ENCODE results near the gene ARSD. TPM values are rescaled to one million over a fixed set of nuclear protein-coding genes. Genes with fewer than 3 reads are reported as not detected.

ARSD gene
- total RNA-seq, 1 experiment from 2014 or later, result 5.1 TPM

- no peak for DNase-seq (ENCODE audit: low read depth)
Measured at GRCh38 chrX:2862404-2862803, 66.7 kb downstream of the ARSD start.

- DNase-seq (ENCODE audit: low read depth), result no peak
Measured at GRCh38 chrX:2859197-2859797, 69.8 kb downstream of the ARSD start.

DNA sequence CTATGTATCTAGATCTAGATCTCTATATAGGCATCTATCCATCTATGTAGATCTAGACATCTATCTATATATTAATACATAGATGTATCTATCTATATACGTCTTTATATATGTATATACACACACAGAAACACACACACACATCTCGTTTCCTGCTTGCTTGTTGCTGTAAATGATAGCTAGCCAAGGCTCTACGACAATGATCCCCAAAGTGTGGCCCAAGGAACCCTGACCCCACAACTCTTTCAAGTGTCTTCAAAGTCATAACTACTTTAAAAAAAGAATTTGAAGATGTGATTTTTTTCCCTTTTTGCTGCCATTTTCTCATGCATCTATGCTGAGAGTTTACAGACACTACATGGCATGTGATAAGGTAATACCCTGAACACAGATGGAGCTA lies 71.6 kb downstream of the ARSD start:
- DNase-seq (ENCODE audit: low read depth), result no peak

DNA sequence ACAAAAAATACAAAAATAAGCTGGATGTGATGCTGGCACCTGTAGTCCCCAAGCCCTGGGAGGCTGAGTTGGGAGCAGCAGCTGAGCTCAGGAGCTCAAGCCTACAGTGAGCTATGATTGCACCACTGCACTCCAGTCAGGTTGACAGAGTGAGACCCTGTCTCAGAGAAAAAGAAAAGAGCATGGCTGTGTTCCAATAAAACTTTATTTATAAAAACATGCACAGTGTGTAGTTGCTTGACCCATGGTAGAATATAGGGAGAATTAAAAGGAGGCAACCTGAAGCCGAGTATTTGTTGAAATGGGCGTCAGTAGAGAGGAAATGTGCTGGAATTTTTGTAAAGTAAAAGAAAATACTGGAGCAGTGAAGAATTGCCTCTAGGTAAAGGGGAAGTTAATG lies 73.4 kb downstream of the ARSD start:
- no peak for DNase-seq (ENCODE audit: low read depth)

DNA sequence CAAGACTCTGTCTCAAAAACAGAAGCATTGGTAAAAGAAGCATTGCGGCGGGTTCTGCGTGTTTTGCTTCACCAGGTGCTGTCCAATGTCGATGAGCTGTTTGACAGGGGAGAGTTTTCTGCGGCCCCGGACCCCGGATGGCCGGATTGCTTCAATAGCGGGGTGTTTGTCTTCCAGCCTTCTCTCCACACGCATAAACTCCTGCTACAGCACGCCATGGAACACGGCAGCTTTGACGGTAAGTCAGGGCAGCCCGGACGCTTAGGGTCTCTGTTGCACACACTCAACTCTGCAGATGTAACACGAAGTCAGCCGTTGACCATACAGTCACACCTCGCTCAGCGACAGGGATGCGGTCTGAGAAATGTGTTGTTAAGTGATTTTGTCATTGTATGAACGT lies 74.2 kb downstream of the ARSD start:
- no peak for DNase-seq (ENCODE audit: low read depth)

Other genes with a start within 250 kb of the ARSD start
- 223 and 276 TPM in 2 replicates for gene CD99, start 238.0 kb downstream of the ARSD start, total RNA-seq (2014; rRNA removed; shearing (Covaris generic))
- gene XG, start 177.3 kb downstream of the ARSD start, total RNA-seq (2014; rRNA removed; shearing (Covaris generic)), result not detected in 2 replicates
- gene GYG2, start 100.4 kb downstream of the ARSD start, total RNA-seq (2014; rRNA removed; shearing (Covaris generic)), result not detected in 2 replicates
- gene ARSH, start 77.2 kb upstream of the ARSD start, total RNA-seq (2014; rRNA removed; shearing (Covaris generic)), result not detected in 2 replicates
- not detected in 2 replicates for gene ARSF, start 112.1 kb upstream of the ARSD start, total RNA-seq (2014; rRNA removed; shearing (Covaris generic))

All from HT1080 (cell line).